Measurements from ENCODE around the gene CD1C.
"Not testable (repeated sequence)": the region's sequence is repeated elsewhere in the genome, so short reads cannot be mapped to it uniquely, and the experiment has no call there.

The CD1C gene

DNA sequence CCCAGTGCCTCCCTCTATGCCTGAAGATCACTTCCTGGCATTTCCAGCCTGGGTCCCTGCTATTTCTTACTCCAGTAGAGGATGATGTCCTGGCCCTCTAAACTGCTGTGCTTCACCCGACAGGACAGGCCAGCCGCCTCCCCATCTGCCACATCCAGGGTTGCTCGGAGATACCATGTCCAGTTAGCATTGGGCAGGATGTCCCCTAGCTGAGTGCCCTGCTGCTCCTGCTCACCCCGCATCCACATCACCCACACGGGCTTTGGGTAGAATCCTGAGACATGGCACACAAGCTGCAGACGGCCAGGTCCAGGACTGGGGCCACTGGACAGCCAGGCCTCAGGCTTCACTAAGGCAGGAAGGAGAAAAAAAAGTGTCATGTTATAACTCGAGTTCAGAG lies 39.6 kb downstream of the CD1C start:
- no peak for DNase-seq (ENCODE audit: low read depth in 2 of 2)

DNA sequence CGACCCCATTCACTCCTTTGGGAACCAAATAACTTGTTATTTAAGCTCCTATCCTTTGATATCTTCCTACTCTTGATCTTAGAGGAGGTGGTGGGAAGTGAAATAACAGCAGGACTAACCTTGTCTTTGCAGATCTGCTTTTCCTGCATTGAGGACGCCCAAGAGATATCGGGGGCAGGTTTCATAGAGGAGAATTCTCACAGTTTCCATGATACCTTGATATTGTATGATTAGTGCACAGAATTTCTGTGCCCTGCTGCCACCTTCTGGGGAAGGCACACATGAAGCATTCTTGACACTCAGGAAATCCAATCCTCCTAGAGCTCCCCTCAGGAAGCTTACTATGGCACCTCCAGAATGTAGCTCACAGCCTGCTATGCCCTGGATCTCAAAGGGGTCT lies 40.0 kb downstream of the CD1C start:
- DNase-seq (ENCODE audit: low read depth in 2 of 2): no peak

DNA sequence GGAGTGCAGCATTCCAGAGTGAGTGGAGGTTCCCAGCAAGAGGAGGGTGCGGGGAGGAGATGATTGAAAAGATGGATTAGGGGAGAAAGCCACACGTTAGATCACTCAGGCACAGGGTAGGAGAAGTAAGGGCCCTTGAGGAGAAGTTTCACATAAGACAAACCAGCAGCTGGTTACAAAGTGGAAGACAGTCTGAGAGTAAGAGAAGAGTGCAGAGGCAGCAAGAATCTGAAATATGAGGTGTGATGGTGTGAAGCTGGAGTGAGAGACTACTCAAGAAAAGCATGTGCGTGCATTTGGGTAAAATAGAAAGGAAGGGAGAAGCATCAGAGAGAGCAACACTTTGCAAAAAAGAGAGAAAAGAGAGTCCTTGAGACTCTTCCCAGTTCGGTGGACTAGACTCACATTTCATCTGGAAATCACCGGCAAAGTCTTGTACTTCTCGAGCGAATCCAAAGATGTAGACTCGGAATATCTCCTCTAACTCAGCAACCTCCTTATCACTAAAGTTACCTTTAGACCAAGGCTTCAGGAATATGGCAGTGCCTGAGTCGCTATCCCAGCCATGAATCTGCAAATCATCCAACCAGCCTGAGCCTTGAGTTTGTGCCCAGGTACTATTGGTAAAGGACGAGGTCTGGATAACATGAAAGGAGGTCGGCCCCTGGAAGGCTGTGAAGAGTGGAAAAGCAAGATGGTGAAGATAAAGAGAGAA lies 40.8 kb downstream of the CD1C start:
- no peak for DNase-seq (ENCODE audit: low read depth in 2 of 2)

DNA sequence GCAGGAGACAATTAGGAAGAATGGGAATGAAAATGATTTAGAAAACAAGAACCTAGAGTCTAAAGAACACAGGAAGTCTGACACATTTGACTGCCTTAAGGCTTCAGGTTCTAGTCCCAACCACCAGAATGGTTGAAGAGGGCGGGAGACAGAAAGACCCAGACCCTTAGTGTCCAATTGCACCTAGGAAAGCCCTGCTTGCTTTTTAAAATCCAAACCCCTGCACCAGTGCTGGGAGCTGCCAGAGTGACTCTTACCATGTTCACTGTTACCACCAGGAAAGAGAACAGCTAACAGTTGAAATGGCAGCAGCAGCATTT lies 41.3 kb downstream of the CD1C start:
- DNase-seq (ENCODE audit: low read depth in 2 of 2): no peak

DNA sequence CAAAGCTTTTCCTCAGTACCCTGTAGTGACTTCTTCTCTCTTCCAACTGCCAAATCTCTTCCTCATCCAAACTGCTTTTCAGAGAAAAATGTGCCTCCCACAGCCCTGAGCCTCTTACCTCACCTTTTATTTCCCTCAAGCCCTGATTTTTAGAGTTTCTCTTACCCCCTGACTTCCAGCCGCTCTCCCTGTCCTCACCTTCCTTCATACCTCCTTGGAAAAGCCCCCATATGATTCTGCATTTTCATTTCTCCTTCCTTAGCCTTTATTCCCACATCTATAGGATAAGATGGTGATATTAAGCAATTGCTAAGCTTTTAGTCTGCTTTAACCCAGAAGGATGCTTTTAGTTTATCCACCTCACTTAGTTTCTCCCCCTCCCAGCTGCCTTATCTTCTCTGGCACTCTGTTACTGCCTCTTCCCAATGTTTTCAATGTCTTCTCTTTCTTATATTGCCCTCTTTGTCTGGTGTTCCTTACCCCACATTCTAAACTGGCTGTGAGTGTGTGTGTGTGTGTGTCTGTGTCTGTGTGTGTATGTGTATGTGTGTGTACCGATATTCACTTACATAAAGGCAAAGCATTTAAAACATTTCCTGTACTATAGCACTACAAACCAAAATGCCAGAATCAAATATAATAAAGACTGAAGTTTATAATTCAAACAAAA lies 41.9 kb downstream of the CD1C start, which contains the start of gene CD1B:
TSS of gene CD1B (minus strand) at position 51 of the 670 bp plus-strand sequence. CDS start 108 bp downstream, outside the sequence.
- DNase-seq (ENCODE audit: low read depth in 2 of 2): no peak

DNA sequence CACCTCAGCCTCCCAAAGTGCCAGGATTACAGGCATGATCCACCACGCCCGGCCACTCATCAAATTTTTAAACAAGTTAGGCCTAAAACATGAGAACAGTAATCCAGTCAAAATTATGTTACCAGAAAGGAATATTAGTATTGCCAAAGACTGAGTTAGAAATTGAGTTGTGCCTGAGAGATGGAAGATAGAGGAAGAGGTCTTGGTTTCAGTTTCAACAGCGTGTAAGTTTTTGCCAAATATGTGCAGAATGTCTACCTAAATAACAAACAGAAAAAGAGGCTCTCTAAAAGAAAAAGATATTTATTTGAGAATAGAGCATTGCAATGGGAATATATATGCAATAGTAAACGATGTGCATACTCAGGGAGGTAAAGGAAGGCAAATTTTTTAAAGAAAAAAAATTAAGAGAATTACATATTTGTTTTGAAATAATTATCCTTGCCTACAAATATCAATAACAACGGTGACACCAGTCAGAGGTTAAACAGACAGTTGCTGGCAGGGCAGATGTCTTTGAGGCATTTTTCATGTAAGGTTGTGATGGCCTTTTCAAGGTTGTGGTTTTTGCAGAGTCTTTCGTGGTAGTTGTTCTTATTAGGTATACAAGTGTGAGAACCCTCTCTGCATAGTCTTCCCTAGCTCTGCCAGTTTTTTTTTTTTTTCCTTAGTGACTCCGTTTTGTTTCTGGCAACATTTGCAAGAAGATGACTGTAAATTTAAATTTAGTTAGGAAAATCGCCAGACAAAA lies 43.9 kb downstream of the CD1C start:
- DNase-seq (ENCODE audit: low read depth in 2 of 2): no peak

DNA sequence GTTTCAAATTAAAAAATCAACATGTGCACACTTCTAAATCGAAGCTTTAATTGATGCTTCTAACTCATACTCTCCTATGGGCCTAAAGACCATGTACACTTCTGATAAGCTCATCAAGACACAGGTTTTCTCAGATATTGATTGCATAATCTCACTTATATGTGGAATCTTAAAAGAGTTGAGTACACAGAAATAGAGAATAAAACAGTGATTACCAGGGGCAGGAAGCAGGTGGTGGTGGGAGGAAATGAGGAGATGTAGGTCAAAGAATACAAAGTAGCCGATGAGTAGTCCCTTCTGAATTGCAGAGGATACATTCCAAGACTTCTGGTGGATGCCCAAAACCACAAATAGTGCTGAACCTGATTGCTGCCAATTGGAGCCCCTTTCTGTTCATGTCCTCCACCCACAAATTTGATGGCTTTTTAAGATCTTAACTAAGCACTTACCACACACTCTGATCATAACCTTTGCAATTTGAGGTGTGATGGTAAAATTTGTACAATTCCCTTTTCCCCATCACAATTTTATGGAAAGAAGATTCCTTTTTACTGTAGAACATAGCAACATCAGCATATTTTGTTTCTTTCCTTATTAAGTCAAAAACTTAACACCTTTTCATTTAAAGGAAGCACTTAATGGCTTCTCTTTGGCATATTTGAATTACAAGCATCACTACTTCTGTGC lies 44.9 kb downstream of the CD1C start:
- no peak for DNase-seq (ENCODE audit: low read depth in 2 of 2)

DNA sequence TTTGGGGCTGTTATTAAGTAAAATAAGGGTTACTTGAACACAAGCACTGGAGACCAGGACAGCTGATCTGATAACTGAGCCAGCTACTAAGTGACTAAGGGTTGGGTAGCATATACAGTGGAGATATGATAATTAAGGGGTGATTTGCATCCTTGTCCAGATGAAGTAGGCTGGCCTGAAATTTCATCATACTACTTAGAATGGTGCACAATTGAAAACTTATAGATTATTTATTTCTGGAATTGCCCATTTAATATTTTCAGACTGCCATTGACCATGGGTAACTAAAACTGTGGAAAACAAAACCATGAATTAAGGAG lies 45.5 kb downstream of the CD1C start:
- no peak for DNase-seq (ENCODE audit: low read depth in 2 of 2)

DNA sequence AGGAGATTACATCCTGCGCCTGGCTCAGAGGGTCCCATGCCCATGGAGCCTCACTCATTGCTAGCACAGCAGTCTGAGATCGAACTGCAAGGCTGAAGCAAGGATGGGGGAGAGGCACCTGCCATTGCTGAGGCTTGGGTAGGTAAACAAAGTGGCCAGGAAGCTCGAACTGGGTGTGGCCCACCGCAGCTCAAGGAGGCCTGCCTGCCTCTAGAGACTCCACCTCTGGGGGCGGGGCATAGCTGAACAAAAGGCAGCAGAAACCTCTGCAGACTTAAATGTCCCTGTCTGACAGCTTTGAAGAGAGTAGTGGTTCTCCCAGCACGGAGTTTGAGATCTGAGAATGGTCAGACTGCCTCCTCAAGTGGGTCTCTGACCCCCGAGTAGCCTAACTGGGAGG lies 46.7 kb downstream of the CD1C start:
- not testable (repeated sequence) for DNase-seq (ENCODE audit: low read depth in 2 of 2)
